PC-9 (cell line): Measurements from ENCODE around the gene ATAD3B. TPM values are rescaled to one million over a fixed set of nuclear protein-coding genes. Genes with fewer than 3 reads are reported as not detected.

Source experiments
- BruUV-seq: library from RNA; stranded (reverse); fragments of 400-500 nt; replicated peaks from 2 replicates; lab custom pipeline; 2021; lab: Mats Ljungman, UMichigan
- CTCF ChIA-PET: fragments of 300-600 bp; sonication (Branson Sonifier 250); formaldehyde crosslinking; loops from one replicate; lab custom pipeline; 2022; ENCODE audit warnings: antibody characterized with exemption; lab: Charles Lee
- POLR2A ChIA-PET: fragments of 300-600 bp; sonication (Branson Sonifier 250); formaldehyde crosslinking; loops from one replicate; lab custom pipeline; 2022; ENCODE audit warnings: antibody characterized with exemption; ENCODE audit not compliant: unreplicated experiment; lab: Charles Lee
- DNase-seq, 2 experiments: peaks; one replicate each; pipeline versions ENCODE4 v3.0.0 to v3.0.0-alpha.2; 2015 to 2022; ENCODE audit warnings: mixed read lengths in 1 of 2
- H2AFZ ChIP-seq: fragments of 200-600 bp; sonication (generic); 2 replicates; pipeline ENCODE4 v1.8.1; 2017; ENCODE audit warnings: antibody characterized with exemption
- H3F3A ChIP-seq: fragments of 200-600 bp; sonication (generic); 2 replicates; pipeline ENCODE4 v1.8.1; 2017; ENCODE audit warnings: antibody characterized with exemption, mild to moderate bottlenecking, low read depth; ENCODE audit not compliant: insufficient read depth
- H3K27ac ChIP-seq: fragments of 200-600 bp; sonication (generic); 2 replicates; pipeline ENCODE4 v1.6.1; 2016; ENCODE audit warnings: mixed run types
- H3K27me3 ChIP-seq: fragments of 200-600 bp; sonication (generic); 2 replicates; pipeline ENCODE4 v1.6.1; 2016; ENCODE audit warnings: low read depth, mixed run types; ENCODE audit not compliant: insufficient read depth
- H3K36me3 ChIP-seq: fragments of 200-600 bp; sonication (generic); 2 replicates; pipeline ENCODE4 v1.6.1; 2016; ENCODE audit warnings: low read depth, mixed run types
- H3K4me1 ChIP-seq: fragments of 200-600 bp; sonication (generic); replicated peaks from 2 replicates; pipeline ENCODE4 v1.6.1; 2016; ENCODE audit warnings: mixed run types; ENCODE audit not compliant: insufficient read depth
- H3K4me2 ChIP-seq: fragments of 200-600 bp; sonication (generic); 2 replicates; pipeline ENCODE4 v1.6.1; 2017; ENCODE audit warnings: mixed run types
- H3K4me3 ChIP-seq: fragments of 200-600 bp; sonication (generic); 2 replicates; pipeline ENCODE4 v1.6.1; 2016; ENCODE audit warnings: mixed run types
- H3K79me2 ChIP-seq: fragments of 200-600 bp; sonication (generic); 2 replicates; pipeline ENCODE4 v1.6.1; 2017; ENCODE audit warnings: low read depth, mixed run types
- H3K9me2 ChIP-seq: fragments of 200-600 bp; sonication (generic); 2 replicates; pipeline ENCODE4 v1.8.1; 2017; ENCODE audit warnings: mild to moderate bottlenecking; ENCODE audit not compliant: insufficient read depth
- H3K9me3 ChIP-seq: fragments of 200-600 bp; sonication (generic); 2 replicates; pipeline ENCODE4 v1.8.1; 2016; ENCODE audit warnings: low read depth; ENCODE audit not compliant: insufficient read depth
- H4K20me1 ChIP-seq: fragments of 200-600 bp; sonication (generic); 2 replicates; pipeline ENCODE4 v1.8.1; 2017; ENCODE audit not compliant: insufficient read depth
- CTCF ChIP-seq: fragments of 200-600 bp; sonication (generic); conservative IDR thresholded peaks from 2 replicates; pipeline ENCODE4 v1.6.1; 2017; ENCODE audit warnings: mixed run types, antibody characterized with exemption, mild to moderate bottlenecking, moderate library complexity
- EZH2 ChIP-seq: fragments of 200-600 bp; sonication (generic); IDR thresholded peaks from 2 replicates; pipeline ENCODE4 v1.8.0; 2017; ENCODE audit warnings: antibody characterized with exemption, low read depth
- intact Hi-C: fragments of 100-400 bp; cut with micrococcal nuclease; formaldehyde crosslinking; loops from one replicate; pipeline ENCODE4 v1.10.0; 2022; ENCODE audit not compliant: unreplicated experiment
- total RNA-seq: library from RNA; stranded (reverse); gene quantifications from 2 replicates; pipeline ENCODE4 v1.2.3, GENCODE V29; 2021

The ATAD3B gene
- total RNA-seq, 1 experiment from 2014 or later = 32.8 TPM

GRCh38 chr1:1440262-1441001, 31.1 kb upstream of the ATAD3B start:
- no peaks in the 10 kb centered on the region for H3K36me3 ChIP-seq
- no peaks in the 10 kb centered on the region for H3K9me2 ChIP-seq
- H3K4me1 ChIP-seq = peaks cover 8% of the 10 kb centered on the region; the same call in 1 of the 2 replicates
- H3K4me2 ChIP-seq = no peak overlapping the region
- no peaks in the 10 kb centered on the region for H3K9me3 ChIP-seq
- no peaks in the 10 kb centered on the region for H3F3A ChIP-seq
- TF ChIP-seq EZH2 (no peak), CTCF (no peak)
- H2AFZ ChIP-seq = no peak overlapping the region
- DNase-seq = no peak
- no peaks in the 10 kb centered on the region for H3K27me3 ChIP-seq
- CTCF ChIA-PET = interaction anchor here (0.6 kb wide), 1 partner anchor 65 kb away, joined by 3 read pairs; the partner anchor contains the start of gene AURKAIP1
- H3K79me2 ChIP-seq = peaks cover 5% of the 10 kb centered on the region; the same call in 1 of the 2 replicates
- no peak overlapping the region for H3K4me3 ChIP-seq
- intact Hi-C loops = loop anchor here (2.0 kb wide), 1 partner anchor 34 kb away; the partner anchor contains the start of gene MRPL20
- no peaks in the 10 kb centered on the region for H4K20me1 ChIP-seq
- POLR2A ChIA-PET = interaction anchor here (0.6 kb wide), 1 partner anchor 57 kb away, joined by 3 read pairs; no protein-coding TSS in a partner anchor
- H3K27ac ChIP-seq = no peak overlapping the region
- BruUV-seq = no TSS peak

GRCh38 chr1:1441002-1441888, 30.3 kb upstream of the ATAD3B start:
- no peaks in the 10 kb centered on the region for H3F3A ChIP-seq
- H3K4me3 ChIP-seq = no peak overlapping the region
- ChIA-PET POLR2A (interaction anchor here (0.6 kb wide), 1 partner anchor 28 kb away, joined by 10 read pairs; no protein-coding TSS in a partner anchor), CTCF (interaction anchor here (0.6 kb wide), 1 partner anchor 66 kb away, joined by 3 read pairs; the partner anchor contains the start of gene AURKAIP1)
- BruUV-seq = no TSS peak
- no peaks in the 10 kb centered on the region for H3K27me3 ChIP-seq
- no peak overlapping the region for H2AFZ ChIP-seq
- no peaks in the 10 kb centered on the region for H3K36me3 ChIP-seq
- H3K4me1 ChIP-seq = peaks cover 5% of the 10 kb centered on the region; the same call in 1 of the 2 replicates
- no peaks in the 10 kb centered on the region for H3K9me2 ChIP-seq
- H3K27ac ChIP-seq = no peak overlapping the region
- no peaks in the 10 kb centered on the region for H4K20me1 ChIP-seq
- TF ChIP-seq CTCF = peak; percentile 80
- no peak for TF ChIP-seq EZH2
- intact Hi-C loops = loop anchor here (2.0 kb wide), 1 partner anchor 34 kb away; the partner anchor contains the start of gene MRPL20
- H3K79me2 ChIP-seq = peaks cover 2% of the 10 kb centered on the region; the same call in 1 of the 2 replicates
- no peaks in the 10 kb centered on the region for H3K9me3 ChIP-seq
- no peak overlapping the region for H3K4me2 ChIP-seq
- peak in 1 of 2 experiments; percentile 48 for DNase-seq
